ENCODE data around the gene WT1.

DNA sequence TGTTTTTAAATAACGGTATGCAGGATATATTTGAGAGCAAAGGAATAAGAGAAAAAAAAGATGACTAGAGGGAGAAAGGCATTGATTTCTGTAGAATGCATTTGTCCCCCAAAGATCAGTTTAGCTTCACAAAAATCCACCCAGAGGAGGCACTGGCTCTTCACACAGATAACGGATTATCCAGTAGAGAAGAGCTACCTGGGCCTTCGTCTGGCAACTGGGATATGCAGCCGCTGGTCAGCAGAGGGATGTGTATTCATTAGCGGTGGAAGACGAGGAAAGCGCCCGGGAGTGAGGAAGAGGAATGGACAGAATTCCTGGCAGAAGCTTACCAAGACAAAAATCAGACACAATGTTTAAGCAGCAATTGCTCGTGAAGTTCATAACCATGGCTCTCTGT lies 5.6 kb upstream of the WT1 start:
- TF ChIP-seq POLR2A (IDR thresholded peaks at IDR 0.05): no peak
- TF ChIP-seq, protein P1, sequence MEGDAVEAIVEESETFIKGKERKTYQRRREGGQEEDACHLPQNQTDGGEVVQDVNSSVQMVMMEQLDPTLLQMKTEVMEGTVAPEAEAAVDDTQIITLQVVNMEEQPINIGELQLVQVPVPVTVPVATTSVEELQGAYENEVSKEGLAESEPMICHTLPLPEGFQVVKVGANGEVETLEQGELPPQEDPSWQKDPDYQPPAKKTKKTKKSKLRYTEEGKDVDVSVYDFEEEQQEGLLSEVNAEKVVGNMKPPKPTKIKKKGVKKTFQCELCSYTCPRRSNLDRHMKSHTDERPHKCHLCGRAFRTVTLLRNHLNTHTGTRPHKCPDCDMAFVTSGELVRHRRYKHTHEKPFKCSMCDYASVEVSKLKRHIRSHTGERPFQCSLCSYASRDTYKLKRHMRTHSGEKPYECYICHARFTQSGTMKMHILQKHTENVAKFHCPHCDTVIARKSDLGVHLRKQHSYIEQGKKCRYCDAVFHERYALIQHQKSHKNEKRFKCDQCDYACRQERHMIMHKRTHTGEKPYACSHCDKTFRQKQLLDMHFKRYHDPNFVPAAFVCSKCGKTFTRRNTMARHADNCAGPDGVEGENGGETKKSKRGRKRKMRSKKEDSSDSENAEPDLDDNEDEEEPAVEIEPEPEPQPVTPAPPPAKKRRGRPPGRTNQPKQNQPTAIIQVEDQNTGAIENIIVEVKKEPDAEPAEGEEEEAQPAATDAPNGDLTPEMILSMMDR (IDR thresholded peaks at IDR 0.05): no peak

Measured in gastroesophageal sphincter (tissue), 3 donors.